HepG2 (cell line): ENCODE measurements around the gene DUSP22. TPM values are rescaled to one million over a fixed set of nuclear protein-coding genes. Genes with fewer than 3 reads are reported as not detected.

ENCODE experiments used
- ATAC-seq: fragments of 200-7000 bp; cut with Tn5 transposase; 3 replicates; pipeline ENCODE4 v1.9.1; 2020; ENCODE audit warnings: mild to moderate bottlenecking, moderate library complexity
- BruUV-seq: library from RNA; stranded (reverse); fragments of 400-500 nt; replicated peaks from 2 replicates; lab custom pipeline; 2021; lab: Mats Ljungman, UMichigan
- CTCF ChIA-PET: fragments of 300-600 bp; formaldehyde crosslinking; extraction: SDS; loops from one replicate; lab custom pipeline; 2021; ENCODE audit warnings: low total read pairs, inconsistent platforms, low intra/inter-chr PET ratio; lab: Yijun Ruan, JAX
- POLR2A ChIA-PET: fragments of 350-600 bp; sonication (Branson Sonifier 250); formaldehyde crosslinking; loops from one replicate; lab custom pipeline; 2020; ENCODE audit warnings: antibody characterized with exemption, inconsistent platforms; lab: Yijun Ruan, JAX
- DNase-seq: peaks from one replicate; pipeline ENCODE4 v3.0.0-alpha.2; 2015; ENCODE audit warnings: low spot score
- FAIRE-seq: peaks from 3 replicates; lab custom pipeline; 2011; peaks lifted over from hg19 to GRCh38; lab: Jason Lieb, UNC
- H2AFZ ChIP-seq: one replicate; pipeline ENCODE4 v1.6.1; 2011; ENCODE audit warnings: low read length, inconsistent platforms
- H3K27ac ChIP-seq: fragments of 300-600 bp; 3 replicates; pipeline ENCODE4 v1.8.0; 2011; ENCODE audit warnings: mixed run types, mild to moderate bottlenecking, mixed read lengths, low read length, inconsistent platforms; ENCODE audit not compliant: insufficient read depth; ENCODE audit errors: extremely low read length
- H3K27me3 ChIP-seq, 2 experiments: fragments of 200-600 bp in 1 of 2; 2 replicates in 1 of 2; 3 replicates in 1 of 2; pipeline versions ENCODE4 v1.6.0 to v1.8.0; 2011; ENCODE audit warnings: low read length in 2 of 2, mild to moderate bottlenecking in 2 of 2, moderate library complexity in 2 of 2, inconsistent platforms in 1 of 2; ENCODE audit not compliant: insufficient read depth in 2 of 2, control insufficient read depth in 1 of 2
- H3K36me3 ChIP-seq, 2 experiments: fragments of 200-600 bp in 1 of 2; replicated peaks in 1 of 2; 2 replicates in 1 of 2; 3 replicates in 1 of 2; pipeline versions ENCODE4 v1.5.1 to v1.8.0; 2011; ENCODE audit warnings: low read length in 2 of 2, inconsistent platforms in 1 of 2; ENCODE audit not compliant: insufficient read depth in 2 of 2, control insufficient read depth in 1 of 2
- H3K4me1 ChIP-seq: 2 replicates; pipeline ENCODE4 v1.5.1; 2012; ENCODE audit warnings: low read length, inconsistent platforms; ENCODE audit not compliant: insufficient read depth
- H3K4me2 ChIP-seq: 2 replicates; pipeline ENCODE4 v1.6.0; 2011; ENCODE audit warnings: low read depth, low read length, inconsistent platforms
- H3K4me3 ChIP-seq, 3 experiments: fragments of 200-600 bp in 1 of 3; sonication (generic), shearing (Covaris generic) in 1 of 3; replicated peaks in 1 of 3; 2 replicates each; pipeline ENCODE4 v1.5.1; 2011 to 2016; ENCODE audit warnings: low read length in 3 of 3, inconsistent platforms in 2 of 3, low read depth in 2 of 3, mild to moderate bottlenecking in 2 of 3, control low read depth in 1 of 3, mixed read lengths in 1 of 3; ENCODE audit not compliant: insufficient read depth in 1 of 3
- H3K79me2 ChIP-seq: one replicate; pipeline ENCODE4 v1.6.1; 2011; ENCODE audit warnings: low read length, inconsistent platforms; ENCODE audit not compliant: insufficient read depth
- H3K9ac ChIP-seq: 2 replicates; pipeline ENCODE4 v1.6.0; 2011; ENCODE audit warnings: mild to moderate bottlenecking, low read depth, low read length, inconsistent platforms; ENCODE audit not compliant: insufficient read depth
- H3K9me3 ChIP-seq: 2 replicates; pipeline ENCODE4 v1.5.1; 2012; ENCODE audit warnings: mild to moderate bottlenecking, low read length
- H4K20me1 ChIP-seq: 2 replicates; pipeline ENCODE4 v1.6.0; 2011; ENCODE audit warnings: inconsistent platforms, mild to moderate bottlenecking, low read length, moderate library complexity; ENCODE audit not compliant: insufficient read depth
- AHDC1 ChIP-seq: sonication (generic); formaldehyde crosslinking; IDR thresholded peaks from 2 replicates; pipeline ENCODE4 v1.5.1; 2020; ENCODE audit warnings: mild to moderate bottlenecking, missing genetic modification reagents, borderline replicate concordance
- GPN1 ChIP-seq: sonication (generic); formaldehyde crosslinking; IDR thresholded peaks from 2 replicates; pipeline ENCODE4 v1.5.1; 2020; ENCODE audit warnings: missing genetic modification reagents, borderline replicate concordance
- TFE3 ChIP-seq: IDR thresholded peaks from 2 replicates; pipeline ENCODE4 v1.6.1; 2016
- ZNF644 ChIP-seq: IDR thresholded peaks from 2 replicates; pipeline ENCODE4 v1.6.1; 2016; ENCODE audit warnings: low read depth
- WGBS: methylation state at CpG from one replicate; pipeline ENCODE4 v1.1.6; 2017; ENCODE audit warnings: low lambda C conversion rate; 5-methylcytosine and 5-hydroxymethylcytosine counted together
- in situ Hi-C: cut with HindIII; loops from 2 replicates; pipeline ENCODE4 v1.10.0; 2017; ENCODE audit warnings: low pct_unique_long_range_greater_than_20kb; ENCODE audit not compliant: extremely low pct_ligation_motif_present
- intact Hi-C: fragments of 100-400 bp; cut with micrococcal nuclease; formaldehyde crosslinking; loops from one replicate; pipeline ENCODE4 v1.10.0; 2022; ENCODE audit not compliant: unreplicated experiment
- polyA plus RNA-seq, 8 experiments: library from polyadenylated mRNA; depleted of rRNA in 3 of 8; stranded (reverse) in 7 of 8; unstranded in 1 of 8; fragments of >200 nt; fragmentation: Illumina TruSeq in 4 of 8; extraction: Trizol in 4 of 8; gene quantifications; 2 replicates each; pipeline versions ENCODE4 v1.2.1 to v1.2.3, GENCODE V29; 2011 to 2016; ENCODE audit warnings: low read depth in 4 of 8, missing spikeins in 1 of 8, mixed read lengths in 1 of 8; ENCODE audit not compliant: insufficient read depth in 1 of 8
- total RNA-seq, 5 experiments: library from RNA; depleted of rRNA; stranded (reverse); fragments of >200 nt; fragmentation: Illumina TruSeq; extraction: Trizol; gene quantifications; 2 replicates each; pipeline ENCODE4 v1.2.3, GENCODE V29; 2016; ENCODE audit warnings: low read depth in 1 of 5
- TF ChIP-seq, protein P1 (sequence below): sonication (generic); formaldehyde crosslinking; IDR thresholded peaks from 2 replicates; pipeline ENCODE4 v1.8.1; 2023; ENCODE audit warnings: mild to moderate bottlenecking, missing genetic modification reagents, borderline replicate concordance

DUSP22 gene
- total and polyA plus RNA-seq, 2 of the 13 experiments (the other 11 are each of a cell fraction or from before 2014, with no cell fraction given): 20.2 to 32.8 TPM

- Histone ChIP-seq H3K9me3 (no peaks in the 10 kb centered on the region), H3K27ac (no peak overlapping the region), H4K20me1 (no peaks in the 10 kb centered on the region), H3K4me1 (peaks cover 7% of the 10 kb centered on the region), H3K27me3 (peaks cover 0 to 35% of the 10 kb centered on the region in 2 experiments), H2AFZ (no peak overlapping the region), H3K4me2 (no peak overlapping the region), H3K9ac (no peak overlapping the region), H3K79me2 (no peaks in the 10 kb centered on the region), H3K4me3 (no peak overlapping the region), H3K36me3 (no peaks in the 10 kb centered on the region)
- 34% methylated on average over 10 of the region's 10 CpGs for WGBS
- ATAC-seq (no peak), DNase-seq (no peak), FAIRE-seq (no peak)
- TF ChIP-seq, protein P1, sequence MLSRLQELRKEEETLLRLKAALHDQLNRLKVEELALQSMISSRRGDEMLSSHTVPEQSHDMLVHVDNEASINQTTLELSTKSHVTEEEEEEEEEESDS (CRISPR knock-in tag): no peak
- TF ChIP-seq GPN1 (no peak), AHDC1 (CRISPR knock-in tag) (no peak), ZNF644 (CRISPR knock-in tag) (no peak), TFE3 (CRISPR knock-in tag) (no peak)
- in situ Hi-C loops (no loop called here), intact Hi-C loops (no loop called here)
- BruUV-seq: no TSS peak
- CTCF ChIA-PET: no interaction called here
- POLR2A ChIA-PET: no interaction called here
Measured at GRCh38 chr6:286681-287488, 5.4 kb upstream of the DUSP22 start.
